K562 (cell line): ENCODE data around the gene LRRC47. TPM values are rescaled to one million over a fixed set of nuclear protein-coding genes. Genes with fewer than 3 reads are reported as not detected.

Source experiments
- ATAC-seq: fragments of 200-7000 bp; cut with Tn5 transposase; 3 replicates; pipeline ENCODE4 v1.9.1; 2020; ENCODE audit warnings: moderate library complexity
- BruUV-seq: library from RNA; stranded (reverse); fragments of 400-500 nt; replicated peaks from 2 replicates; lab custom pipeline; 2021; lab: Mats Ljungman, UMichigan
- CTCF ChIA-PET: fragments of 300-600 bp; formaldehyde crosslinking; extraction: SDS; loops from one replicate; lab custom pipeline; 2021; ENCODE audit warnings: low intra/inter-chr PET ratio; lab: Yijun Ruan, JAX
- POLR2A ChIA-PET: fragments of 300-600, 350-650 bp; sonication (Branson Sonifier 250); formaldehyde crosslinking; extraction: SDS; loops from one replicate; lab custom pipeline; 2021; ENCODE audit warnings: antibody characterized with exemption, inconsistent platforms; lab: Yijun Ruan, JAX
- DNase-seq, 4 experiments: peaks; one replicate each; pipeline versions ENCODE4 v3.0.0 to v3.0.0-alpha.2; 2011 to 2018; ENCODE audit warnings: low spot score in 3 of 4, mixed read lengths in 3 of 4; ENCODE audit errors: extremely low read depth in 1 of 4
- FAIRE-seq: peaks from 2 replicates; lab custom pipeline; 2011; peaks lifted over from hg19 to GRCh38; lab: Jason Lieb, UNC
- H2AFZ ChIP-seq: 2 replicates; pipeline ENCODE4 v1.6.0; 2011; ENCODE audit warnings: low read depth, low read length, control low read depth, inconsistent platforms
- H3K27ac ChIP-seq: fragments of 200-600 bp; 3 replicates; pipeline ENCODE4 v1.8.0; 2011; ENCODE audit warnings: low read depth, mild to moderate bottlenecking, control low read depth, inconsistent platforms, low read length, moderate library complexity, mixed read lengths; ENCODE audit errors: extremely low read depth
- H3K27me3 ChIP-seq, 2 experiments: fragments of 300-600 bp in 1 of 2; 2 replicates in 1 of 2; 3 replicates in 1 of 2; pipeline versions ENCODE4 v1.6.0 to v1.8.0; 2011; ENCODE audit warnings: inconsistent platforms in 2 of 2, low read length in 2 of 2, mild to moderate bottlenecking in 1 of 2, mixed read lengths in 1 of 2, moderate library complexity in 1 of 2; ENCODE audit not compliant: control insufficient read depth in 2 of 2, insufficient read depth in 2 of 2
- H3K36me3 ChIP-seq: fragments of 300-600 bp; 3 replicates; pipeline ENCODE4 v1.8.0; 2011; ENCODE audit warnings: mild to moderate bottlenecking, low read length, inconsistent platforms; ENCODE audit not compliant: control insufficient read depth, insufficient read depth
- H3K4me1 ChIP-seq, 2 experiments: fragments of 200-600 bp in 1 of 2; replicated peaks in 1 of 2; 2 replicates in 1 of 2; 3 replicates in 1 of 2; pipeline versions ENCODE4 v1.5.1 to v1.8.0; 2011; ENCODE audit warnings: inconsistent platforms in 2 of 2, low read length in 2 of 2, mild to moderate bottlenecking in 1 of 2, mixed read lengths in 1 of 2, moderate library complexity in 1 of 2; ENCODE audit not compliant: control insufficient read depth in 2 of 2, insufficient read depth in 2 of 2
- H3K4me2 ChIP-seq: 2 replicates; pipeline ENCODE4 v1.6.1; 2011; ENCODE audit warnings: low read length, control low read depth, inconsistent platforms, mixed read lengths; ENCODE audit not compliant: insufficient read depth
- H3K4me3 ChIP-seq: fragments of 200-600 bp; sonication (generic), shearing (Covaris generic); 2 replicates; pipeline ENCODE4 v1.5.1; 2016; ENCODE audit warnings: control low read depth, inconsistent platforms
- H3K79me2 ChIP-seq: fragments of 200-600 bp; 3 replicates; pipeline ENCODE4 v1.8.0; 2011; ENCODE audit warnings: low read length, inconsistent platforms; ENCODE audit not compliant: control insufficient read depth, insufficient read depth
- H3K9ac ChIP-seq, 2 experiments: 2 replicates each; pipeline versions ENCODE4 v1.6.0 to v1.6.1; 2011; ENCODE audit warnings: low read depth in 2 of 2, low read length in 2 of 2, control low read depth in 1 of 2, inconsistent platforms in 1 of 2, mild to moderate bottlenecking in 1 of 2, mixed read lengths in 1 of 2; ENCODE audit not compliant: insufficient read depth in 1 of 2
- H3K9me1 ChIP-seq: one replicate; pipeline ENCODE4 v1.6.0; 2011; ENCODE audit warnings: inconsistent platforms, mild to moderate bottlenecking, low read length, moderate library complexity; ENCODE audit not compliant: control insufficient read depth, insufficient read depth
- H3K9me3 ChIP-seq: replicated peaks from 2 replicates; pipeline ENCODE4 v1.5.1; 2011; ENCODE audit warnings: low read depth, low read length, inconsistent platforms; ENCODE audit not compliant: control insufficient read depth, insufficient read depth
- H4K20me1 ChIP-seq: replicated peaks from 2 replicates; pipeline ENCODE4 v1.6.1; 2011; ENCODE audit warnings: low read length, inconsistent platforms, mixed read lengths; ENCODE audit not compliant: control insufficient read depth, insufficient read depth
- CAMTA2 ChIP-seq: fragments of 250-450 bp; sonication (Bioruptor Pico); conservative IDR thresholded peaks from 2 replicates; pipeline ENCODE4 v1.5.1; 2022
- FOXK2 ChIP-seq, 2 experiments: fragments of 450-650 bp; IDR thresholded peaks in 1 of 2; conservative IDR thresholded peaks in 1 of 2; 2 replicates each; pipeline ENCODE4 v1.6.1; 2016; ENCODE audit warnings: low read depth in 2 of 2, mild to moderate bottlenecking in 1 of 2
- FOXP1 ChIP-seq: sonication (generic); formaldehyde crosslinking; IDR thresholded peaks from 2 replicates; pipeline ENCODE4 v1.8.0; 2022; ENCODE audit warnings: mild to moderate bottlenecking, missing genetic modification reagents
- HNRNPLL ChIP-seq: fragments of 200-400 bp; formaldehyde crosslinking; IDR thresholded peaks from 2 replicates; pipeline ENCODE4 v1.6.1; 2017; ENCODE audit warnings: low read length, low read depth, mild to moderate bottlenecking; ENCODE audit not compliant: poor library complexity, severe bottlenecking
- POLR2B ChIP-seq: fragments of 450-650 bp; IDR thresholded peaks from 2 replicates; pipeline ENCODE4 v1.6.1; 2018; ENCODE audit warnings: low read depth; ENCODE audit not compliant: partially characterized antibody
- RFX7 ChIP-seq: fragments of 250-450 bp; sonication (Bioruptor Pico); IDR thresholded peaks from 2 replicates; pipeline ENCODE4 v1.5.1; 2021; ENCODE audit warnings: mild to moderate bottlenecking
- SIRT6 ChIP-seq: IDR thresholded peaks from one replicate; pipeline ENCODE4 v1.6.1; 2012; ENCODE audit warnings: low read depth, mild to moderate bottlenecking, control low read depth, inconsistent platforms, low read length, moderate library complexity
- SNRNP70 ChIP-seq: fragments of 200-400 bp; formaldehyde crosslinking; optimal IDR thresholded peaks from 2 replicates; pipeline ENCODE3; 2017; ENCODE audit warnings: low read depth, low read length
- TAF15 ChIP-seq: fragments of 200-400 bp; formaldehyde crosslinking; IDR thresholded peaks from 2 replicates; pipeline ENCODE4 v1.6.1; 2017; ENCODE audit warnings: mild to moderate bottlenecking, low read depth, low read length, moderate library complexity
- ZBTB17 ChIP-seq: fragments of 450-650 bp; formaldehyde crosslinking; IDR thresholded peaks from 2 replicates; pipeline ENCODE4 v1.4.0; 2020; ENCODE audit warnings: mild to moderate bottlenecking
- ZNF445 ChIP-seq: fragments of 250-450 bp; sonication (Bioruptor Pico); IDR thresholded peaks from 2 replicates; pipeline ENCODE4 v1.4.0; 2020; ENCODE audit warnings: low read depth, mild to moderate bottlenecking, moderate library complexity
- WGBS: fragments of 100-300 bp; shearing (Covaris generic); methylation state at CpG from one replicate; pipeline ENCODE4 v1.1.6; 2016; ENCODE audit warnings: low coverage, mixed read lengths; ENCODE audit not compliant: insufficient coverage; ENCODE audit errors: missing lambda C conversion rate; 5-methylcytosine and 5-hydroxymethylcytosine counted together
- in situ Hi-C: fragments of 300-500 bp; cut with MboI; formaldehyde crosslinking; loops from 4 replicates; pipeline ENCODE4 v1.15.0; 2018; ENCODE audit warnings: inconsistent platforms, mixed read lengths
- intact Hi-C: fragments of 100-400 bp; cut with micrococcal nuclease; formaldehyde crosslinking; loops from 2 replicates; pipeline ENCODE4 v1.14.2; 2022
- polyA plus RNA-seq, 8 experiments: library from polyadenylated mRNA; depleted of rRNA in 4 of 8; stranded (reverse) in 5 of 8; unstranded in 3 of 8; fragments of >200 nt; fragmentation: Nextera tagmentation in 2 of 8; fragmentation: Illumina TruSeq in 1 of 8; extraction: Ambion mirVana in 2 of 8; extraction: Trizol in 1 of 8; gene quantifications; 2 replicates each; pipeline versions ENCODE4 v1.2.1 to v1.2.3, GENCODE V29; 2011 to 2014; ENCODE audit warnings: inconsistent platforms in 1 of 8, missing spikeins in 1 of 8
- total RNA-seq, 7 experiments: library from RNA; depleted of rRNA in 6 of 7; stranded (reverse); fragments of >200 nt in 6 of 7; fragmentation: Illumina TruSeq in 2 of 7; extraction: Trizol in 2 of 7; gene quantifications; 2 replicates each; pipeline versions ENCODE4 v1.2.1 to v1.2.3, GENCODE V29; 2011 to 2021; ENCODE audit warnings: low replicate concordance in 1 of 7

Gene LRRC47
- total and polyA plus RNA-seq, 9 of the 15 experiments (the other 6 are each of a cell fraction or from before 2014, with no cell fraction given): 4.6 to 68.0 (median 35.9) TPM

- TF ChIP-seq SIRT6: peak; percentile 32
- no peak for TF ChIP-seq POLR2B
- no peak for TF ChIP-seq FOXK2 (conservative IDR thresholded peaks at IDR 0.05 in 1 of 2, IDR thresholded peaks at IDR 0.05 in 1 of 2; ENCODE audit: low read depth in 2 of 2)
- 0 out of 2 replicates have a peak, but pooled peaks have one; percentile 50 for TF ChIP-seq TAF15
- TF ChIP-seq SNRNP70: peak; percentile 78
- peak; percentile 24 for TF ChIP-seq HNRNPLL
Observed at GRCh38 chr1:3779265-3779911, 16.9 kb downstream of the LRRC47 start (continued).

GRCh38 chr1:3778590-3779264 lies 17.6 kb downstream of the LRRC47 start:
- Histone ChIP-seq H3K27me3 (no peaks in the 10 kb centered on the region), H3K4me3 (no peak overlapping the region), H3K4me2 (no peak overlapping the region), H4K20me1 (no peaks in the 10 kb centered on the region), H3K9me3 (no peaks in the 10 kb centered on the region), H3K9me1 (peaks cover 5% of the 10 kb centered on the region), H2AFZ (no peak overlapping the region), H3K79me2 (peaks cover 15% of the 10 kb centered on the region), H3K4me1 (peaks cover 15 to 60% of the 10 kb centered on the region in 2 experiments), H3K9ac (peak overlapping the region in 1 of 2 experiments; percentile 53; a peak in 2 of 4 replicates), H3K27ac (no peak overlapping the region), H3K36me3 (peaks cover 59% of the 10 kb centered on the region)
- ChIA-PET CTCF (no interaction called here), POLR2A (interaction anchor here (0.7 to 2.5 kb wide), 7 partner anchors 8 to 19 kb away, joined by 3 to 9 read pairs (median 3); partner anchors contain the start of gene LRRC47)
- WGBS: 88% methylated on average over 12 of the region's 14 CpGs
- DNase-seq: peak in 1 of 4 experiments; percentile 26
- intact Hi-C loops (loop anchor here (5.0 kb wide), 1 partner anchor 79 kb away; the partner anchor contains the start of genes CEP104 and DFFB), in situ Hi-C loops (no loop called here)
- ATAC-seq: no peak
- no TSS peak for BruUV-seq
- FAIRE-seq: peak; percentile 64
- 0 out of 2 replicates have a peak, but pooled peaks have one; percentile 28 for TF ChIP-seq ZBTB17 (CRISPR knock-in tag)
- TF ChIP-seq POLR2B: peak; percentile 16
- TF ChIP-seq CAMTA2 (CRISPR knock-in tag): no peak
- 0 out of 2 replicates have a peak, but pooled peaks have one; percentile 8 for TF ChIP-seq ZNF445 (CRISPR knock-in tag)
- no peak for TF ChIP-seq FOXP1 (CRISPR knock-in tag)
- 0 out of 2 replicates have a peak, but pooled peaks have one; percentile 14 for TF ChIP-seq RFX7 (CRISPR knock-in tag)
